A549 (cell line): Measurements from ENCODE around the gene HLF. TPM values are rescaled to one million over a fixed set of nuclear protein-coding genes. Genes with fewer than 3 reads are reported as not detected.

Experiments
- ATAC-seq, 2 experiments: fragments of 200-7000 bp in 1 of 2; fragments of >200 bp in 1 of 2; cut with Nextera tagmentation in 1 of 2; cut with Tn5 transposase in 1 of 2; 3 replicates each; pipeline versions ENCODE4 v1.8.0 to v1.9.1; 2018 to 2020; ENCODE audit warnings: mild to moderate bottlenecking in 1 of 2, moderate library complexity in 1 of 2
- CTCF ChIA-PET: fragments of 300-600 bp; sonication (Branson Sonifier 250); formaldehyde crosslinking; extraction: SDS; loops from one replicate; lab custom pipeline; 2021; ENCODE audit warnings: antibody characterized with exemption, inconsistent platforms; lab: Yijun Ruan, JAX
- POLR2A ChIA-PET: fragments of 350-600 bp; formaldehyde crosslinking; extraction: SDS; loops from one replicate; lab custom pipeline; 2021; ENCODE audit warnings: antibody characterized with exemption, inconsistent platforms; lab: Yijun Ruan, JAX
- DNase-seq, 2 experiments: peaks; one replicate each; pipeline versions ENCODE4 v3.0.0 to v3.0.0-alpha.2; 2011 to 2016; ENCODE audit warnings: low read depth in 1 of 2, low spot score in 1 of 2
- FAIRE-seq: peaks from 2 replicates; lab custom pipeline; 2011; peaks lifted over from hg19 to GRCh38; lab: Jason Lieb, UNC
- H3K27ac ChIP-seq, 2 experiments: fragments of >200 bp; sonication (Bioruptor Twin); formaldehyde crosslinking; 3 replicates each; pipeline ENCODE4 v1.5.1; 2016 to 2017
- H3K4me1 ChIP-seq: fragments of >200 bp; sonication (Bioruptor Twin); formaldehyde crosslinking; 3 replicates; pipeline ENCODE4 v1.6.1; 2016
- H3K4me2 ChIP-seq: fragments of >200 bp; sonication (Bioruptor Twin); formaldehyde crosslinking; 3 replicates; pipeline ENCODE4 v1.6.1; 2016
- H3K4me3 ChIP-seq: fragments of >200 bp; sonication (Bioruptor Twin); formaldehyde crosslinking; 3 replicates; pipeline ENCODE4 v1.5.1; 2016
- H3K9me3 ChIP-seq: fragments of >200 bp; sonication (Bioruptor Twin); formaldehyde crosslinking; 3 replicates; pipeline ENCODE4 v1.6.1; 2016
- BCL3 ChIP-seq: fragments of >200 bp; sonication (Bioruptor Twin); formaldehyde crosslinking; IDR thresholded peaks from 3 replicates; pipeline ENCODE4 v1.6.1; 2016
- CBX2 ChIP-seq: fragments of 200-600 bp; sonication (generic); IDR thresholded peaks from 2 replicates; pipeline ENCODE4 v1.6.1; 2016; ENCODE audit warnings: low read depth, mild to moderate bottlenecking, borderline replicate concordance
- CEBPB ChIP-seq, 2 experiments: fragments of >200 bp in 1 of 2; sonication (Bioruptor Twin) in 1 of 2; formaldehyde crosslinking in 1 of 2; IDR thresholded peaks; 2 replicates each; pipeline ENCODE4 v1.6.1; 2012 to 2016
- CHD4 ChIP-seq: fragments of 200-600 bp; sonication (generic); IDR thresholded peaks from 2 replicates; pipeline ENCODE4 v1.6.1; 2016; ENCODE audit warnings: antibody characterized with exemption, mild to moderate bottlenecking, borderline replicate concordance
- CTCF ChIP-seq: fragments of >200 bp; sonication (Bioruptor Twin); formaldehyde crosslinking; IDR thresholded peaks from 3 replicates; pipeline ENCODE4 v1.5.1; 2016
- EHMT2 ChIP-seq: fragments of 200-600 bp; sonication (generic); IDR thresholded peaks from 2 replicates; pipeline ENCODE4 v1.6.1; 2016; ENCODE audit warnings: antibody characterized with exemption, low read depth, mild to moderate bottlenecking, moderate library complexity
- ELK1 ChIP-seq: fragments of 150-350 bp; IDR thresholded peaks from 2 replicates; pipeline ENCODE4 v1.6.1; 2014; ENCODE audit warnings: low read depth, mild to moderate bottlenecking, low read length
- ESRRA ChIP-seq: fragments of 150-350 bp; IDR thresholded peaks from 2 replicates; pipeline ENCODE4 v1.6.1; 2014; ENCODE audit warnings: mild to moderate bottlenecking, low read length, borderline replicate concordance
- FOSB ChIP-seq: fragments of 250-450 bp; sonication (Bioruptor Pico); IDR thresholded peaks from 2 replicates; pipeline ENCODE4 v1.5.0; 2020; ENCODE audit warnings: mild to moderate bottlenecking, moderate library complexity
- FOSL2 ChIP-seq, 2 experiments: fragments of 450-650 bp in 1 of 2; fragments of >200 bp in 1 of 2; sonication (Bioruptor Twin) in 1 of 2; formaldehyde crosslinking; IDR thresholded peaks; 2 replicates each; pipeline versions ENCODE4 v1.5.0 to v1.6.1; 2016 to 2020; ENCODE audit warnings: mild to moderate bottlenecking in 1 of 2, moderate library complexity in 1 of 2
- HDAC2 ChIP-seq: fragments of 200-600 bp; sonication (generic); IDR thresholded peaks from 2 replicates; pipeline ENCODE4 v1.6.1; 2016
- HES2 ChIP-seq: fragments of >200 bp; sonication (Bioruptor Twin); formaldehyde crosslinking; IDR thresholded peaks from 2 replicates; pipeline ENCODE4 v1.6.1; 2016
- HEYL ChIP-seq: fragments of 250-450 bp; sonication (Bioruptor Pico); IDR thresholded peaks from 2 replicates; pipeline ENCODE4 v1.8.0; 2021; ENCODE audit warnings: mild to moderate bottlenecking, moderate library complexity
- HOXA7 ChIP-seq: fragments of 250-450 bp; sonication (Bioruptor Pico); IDR thresholded peaks from 2 replicates; pipeline ENCODE4 v1.5.0; 2020; ENCODE audit warnings: mild to moderate bottlenecking, moderate library complexity
- HOXB13 ChIP-seq: fragments of 250-450 bp; sonication (Bioruptor Pico); IDR thresholded peaks from 2 replicates; pipeline ENCODE4 v1.5.0; 2020; ENCODE audit warnings: low read depth, mild to moderate bottlenecking, moderate library complexity
- JUNB ChIP-seq: fragments of >200 bp; sonication (Bioruptor Twin); formaldehyde crosslinking; IDR thresholded peaks from 2 replicates; pipeline ENCODE4 v1.6.1; 2016
- KDM1A ChIP-seq: fragments of 200-600 bp; sonication (generic); IDR thresholded peaks from 2 replicates; pipeline ENCODE4 v1.6.1; 2016; ENCODE audit warnings: low read depth, mild to moderate bottlenecking
- MAFK ChIP-seq: fragments of 450-650 bp; IDR thresholded peaks from 2 replicates; pipeline ENCODE4 v1.6.1; 2014; ENCODE audit not compliant: partially characterized antibody
- MYC ChIP-seq: IDR thresholded peaks from 2 replicates; pipeline ENCODE4 v1.6.1; 2012; ENCODE audit warnings: mild to moderate bottlenecking, inconsistent platforms, low read length, improper control_type of control experiment, borderline replicate concordance
- NR3C1 ChIP-seq: fragments of >200 bp; sonication (Bioruptor Twin); formaldehyde crosslinking; IDR thresholded peaks from 3 replicates; pipeline ENCODE4 v1.6.1; 2017
- PHF8 ChIP-seq: fragments of 200-600 bp; sonication (generic); IDR thresholded peaks from 2 replicates; pipeline ENCODE4 v1.6.1; 2016; ENCODE audit warnings: low read depth, mild to moderate bottlenecking, antibody characterized with exemption, moderate library complexity, borderline replicate concordance
- POLR2A ChIP-seq: IDR thresholded peaks from 2 replicates; pipeline ENCODE4 v1.6.1; 2012; ENCODE audit warnings: mild to moderate bottlenecking, low read length
- POLR2AphosphoS2 ChIP-seq: conservative IDR thresholded peaks from 2 replicates; pipeline ENCODE4 v1.6.1; 2012; ENCODE audit warnings: low read length, improper control_type of control experiment, inconsistent platforms
- RAD21 ChIP-seq, 2 experiments: fragments of >200 bp in 1 of 2; sonication (Bioruptor Twin) in 1 of 2; formaldehyde crosslinking in 1 of 2; IDR thresholded peaks in 1 of 2; conservative IDR thresholded peaks in 1 of 2; 2 replicates in 1 of 2; 3 replicates in 1 of 2; pipeline ENCODE4 v1.6.1; 2012 to 2018; ENCODE audit warnings: inconsistent platforms in 1 of 2
- SMC3 ChIP-seq: fragments of >200 bp; sonication (Bioruptor Twin); formaldehyde crosslinking; IDR thresholded peaks from 3 replicates; pipeline ENCODE4 v1.6.1; 2018; ENCODE audit warnings: inconsistent platforms
- SREBF2 ChIP-seq: fragments of 450-650 bp; IDR thresholded peaks from 2 replicates; pipeline ENCODE4 v1.6.1; 2014; ENCODE audit warnings: mild to moderate bottlenecking, moderate library complexity
- ZC3H11A ChIP-seq: fragments of 450-650 bp; IDR thresholded peaks from 2 replicates; pipeline ENCODE4 v1.6.1; 2014; ENCODE audit warnings: antibody characterized with exemption, mild to moderate bottlenecking
- ZNF302 ChIP-seq: fragments of 250-450 bp; sonication (Bioruptor Pico); IDR thresholded peaks from 2 replicates; pipeline ENCODE4 v1.9.0; 2021; ENCODE audit warnings: inconsistent platforms, mild to moderate bottlenecking, moderate library complexity
- WGBS: methylation state at CpG from one replicate; pipeline ENCODE4 v1.1.6; 2017; ENCODE audit errors: missing lambda C conversion rate; 5-methylcytosine and 5-hydroxymethylcytosine counted together
- polyA plus RNA-seq, 4 experiments: library from polyadenylated mRNA; depleted of rRNA in 3 of 4; stranded (reverse); fragments of >200 nt; fragmentation: RNase III in 1 of 4; extraction: RNeasy Plus Mini Kit Qiagen cat#74134 plus additional on column Dnase treatment in 1 of 4; gene quantifications; 2 replicates in 3 of 4; 3 replicates in 1 of 4; pipeline ENCODE4 v1.2.3, GENCODE V29; 2011 to 2017

Gene HLF
- polyA plus RNA-seq, 2 of the 4 experiments (the other 2 are of a cell fraction), result 0.35 to 1.0 TPM

DNA sequence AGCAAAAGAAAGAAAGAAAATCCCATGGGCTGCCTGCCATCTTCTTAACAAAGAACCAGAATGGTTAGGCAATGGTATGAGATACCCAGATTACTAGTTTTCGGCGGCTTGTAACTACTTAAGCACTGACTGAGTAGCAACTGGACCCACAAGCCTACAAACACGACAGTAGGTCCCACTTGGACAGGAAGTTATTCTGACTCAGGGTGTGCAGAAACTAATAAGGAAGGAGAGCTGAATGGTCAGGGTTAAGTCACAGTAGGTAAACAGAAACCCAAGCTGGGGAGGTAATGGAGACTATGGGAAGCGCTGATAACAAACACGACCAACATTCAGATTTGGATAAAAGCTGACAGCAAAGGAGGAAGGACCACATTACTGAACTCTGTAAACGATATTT, 10.4 kb upstream of the HLF start:
- TF ChIP-seq CEBPB (IDR thresholded peaks at IDR 0.05) (no peak), HOXA7 (CRISPR knock-in tag) (no peak), NR3C1 (no peak), KDM1A (no peak), EHMT2 (no peak), FOSL2 (IDR thresholded peaks at IDR 0.05) (no peak), FOSL2 (CRISPR knock-in tag; IDR thresholded peaks at IDR 0.05) (no peak), ZNF302 (CRISPR knock-in tag) (no peak), MYC (no peak), CTCF (no peak), HEYL (CRISPR knock-in tag) (no peak), RAD21 (conservative IDR thresholded peaks at IDR 0.05 in 1 of 2, IDR thresholded peaks at IDR 0.05 in 1 of 2) (no peak), ZC3H11A (no peak), CBX2 (no peak)
- ChIA-PET POLR2A (no interaction called here), CTCF (interaction anchor here (0.6 to 1.7 kb wide), 3 partner anchors 12 to 1465 kb away, joined by 3 to 5 read pairs (median 3); no protein-coding TSS in a partner anchor)
- no peak overlapping the region for H3K4me2 ChIP-seq
- no peaks in the 10 kb centered on the region for H3K9me3 ChIP-seq
- peak; percentile 61 for FAIRE-seq
- ATAC-seq, result no peak
- no peak for DNase-seq
- no peak overlapping the region for H3K4me3 ChIP-seq
- 50% methylated on average over 6 of the region's 6 CpGs for WGBS
- no peaks in the 10 kb centered on the region for H3K4me1 ChIP-seq
- no peak overlapping the region for H3K27ac ChIP-seq

DNA sequence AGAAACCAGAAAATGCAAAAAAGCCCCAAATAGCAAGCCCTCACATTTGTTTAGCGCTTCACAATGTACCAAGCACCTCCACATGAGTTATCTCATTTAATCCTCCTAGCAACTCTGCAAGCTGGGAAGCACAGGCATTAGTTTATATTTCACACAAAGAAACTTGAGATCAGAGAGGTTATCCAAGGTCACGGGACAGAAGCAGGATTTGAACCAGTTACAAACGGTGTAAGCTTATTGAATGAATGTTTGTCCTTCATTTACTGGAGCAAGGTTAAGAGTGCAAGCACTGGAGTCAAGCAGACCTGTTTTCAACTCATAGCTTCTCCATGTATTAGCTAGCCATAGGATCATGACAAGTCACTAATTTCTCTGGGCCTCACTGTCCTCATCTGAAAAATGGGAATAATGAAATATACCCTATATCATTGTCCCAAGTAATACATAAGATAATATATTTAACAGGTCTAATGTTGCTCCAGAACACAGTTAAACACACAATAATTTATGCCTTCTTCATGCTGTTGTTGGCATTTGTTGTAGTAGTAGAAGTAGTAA, 6.1 kb upstream of the HLF start:
- no peak for ATAC-seq
- no peaks in the 10 kb centered on the region for H3K4me1 ChIP-seq
- no peak overlapping the region for H3K4me2 ChIP-seq
- no peak overlapping the region for H3K27ac ChIP-seq
- 54% methylated on average over 3 of the region's 3 CpGs for WGBS
- H3K4me3 ChIP-seq, result no peak overlapping the region
- H3K9me3 ChIP-seq, result peaks cover 5% of the 10 kb centered on the region; the same call in 1 of the 3 replicates
- no peak for DNase-seq
- POLR2A ChIA-PET, result no interaction called here
- CTCF ChIA-PET, result interaction anchor here (0.8 to 1.4 kb wide), 4 partner anchors 10 to 36 kb away, joined by 3 to 5 read pairs (median 4); no protein-coding TSS in a partner anchor
- TF ChIP-seq POLR2AphosphoS2 (no peak), ELK1 (no peak), PHF8 (no peak), FOSL2 (IDR thresholded peaks at IDR 0.05) (no peak), FOSL2 (CRISPR knock-in tag; IDR thresholded peaks at IDR 0.05) (no peak), MAFK (no peak), POLR2A (no peak)
- FAIRE-seq, result no peak

- Histone ChIP-seq H3K4me1 (peaks cover 6% of the 10 kb centered on the region; the same call in 1 of the 3 replicates), H3K4me2 (no peak overlapping the region), H3K9me3 (peaks cover 5% of the 10 kb centered on the region; the same call in 1 of the 3 replicates), H3K4me3 (no peak overlapping the region), H3K27ac (no peak overlapping the region)
- ATAC-seq (no peak), FAIRE-seq (no peak), DNase-seq (no peak)
- 32% methylated on average over 4 of the region's 4 CpGs for WGBS
- POLR2A ChIA-PET, result no interaction called here
- CTCF ChIA-PET, result interaction anchor here (1.0 to 1.3 kb wide), 2 partner anchors 9 to 17 kb away, joined by 4 to 5 read pairs; no protein-coding TSS in a partner anchor
- TF ChIP-seq ESRRA (no peak), HEYL (CRISPR knock-in tag) (no peak), HES2 (no peak), SMC3 (no peak), HOXB13 (CRISPR knock-in tag) (no peak), CTCF (no peak), HDAC2 (no peak), CHD4 (no peak), SREBF2 (no peak), BCL3 (no peak), FOSB (CRISPR knock-in tag) (no peak), JUNB (no peak)
Observed at GRCh38 chr17:55259684-55260111, 5.1 kb upstream of the HLF start.
